HepG2 (cell line): Measurements from ENCODE around the gene ARMH1. TPM values are rescaled to one million over a fixed set of nuclear protein-coding genes. Genes with fewer than 3 reads are reported as not detected.

ENCODE experiments used
- AHR ChIP-seq: IDR thresholded peaks from 2 replicates; pipeline ENCODE4 v1.6.1; 2018; ENCODE audit warnings: missing genetic modification reagents, missing compliant biosample characterization
- ERF ChIP-seq: IDR thresholded peaks from 2 replicates; pipeline ENCODE4 v1.6.1; 2018; ENCODE audit warnings: missing biosample characterization, missing genetic modification reagents
- KDM1A ChIP-seq: IDR thresholded peaks from 2 replicates; pipeline ENCODE4 v1.6.1; 2016; ENCODE audit warnings: missing compliant biosample characterization
- KLF16 ChIP-seq, 2 experiments: sonication (generic) in 1 of 2; formaldehyde crosslinking in 1 of 2; IDR thresholded peaks; 2 replicates each; pipeline versions ENCODE4 v1.6.1 to v1.8.0; 2016 to 2023; ENCODE audit warnings: missing genetic modification reagents in 2 of 2, missing compliant biosample characterization in 1 of 2
- MAZ ChIP-seq, 2 experiments: sonication (generic) in 1 of 2; formaldehyde crosslinking in 1 of 2; IDR thresholded peaks; 2 replicates each; pipeline versions ENCODE4 v1.5.0 to v1.6.1; 2012 to 2020; ENCODE audit warnings: low read depth in 2 of 2, mild to moderate bottlenecking in 2 of 2, borderline replicate concordance in 1 of 2, improper control_type of control experiment in 1 of 2, low read length in 1 of 2, missing genetic modification reagents in 1 of 2, moderate library complexity in 1 of 2
- MYC ChIP-seq: sonication (generic); formaldehyde crosslinking; IDR thresholded peaks from 2 replicates; pipeline ENCODE4 v1.9.0; 2021; ENCODE audit warnings: missing genetic modification reagents, borderline replicate concordance
- MYNN ChIP-seq: sonication (generic); formaldehyde crosslinking; IDR thresholded peaks from 2 replicates; pipeline ENCODE4 v1.4.0; 2020; ENCODE audit warnings: mild to moderate bottlenecking, low read depth, missing genetic modification reagents
- PAX8 ChIP-seq: sonication (generic); formaldehyde crosslinking; IDR thresholded peaks from 2 replicates; pipeline ENCODE4 v1.8.0; 2022; ENCODE audit warnings: mild to moderate bottlenecking, missing genetic modification reagents, borderline replicate concordance
- RAD51 ChIP-seq: fragments of 450-650 bp; IDR thresholded peaks from 2 replicates; pipeline ENCODE4 v1.6.1; 2016; ENCODE audit warnings: borderline replicate concordance
- RFX1 ChIP-seq: fragments of 450-650 bp; IDR thresholded peaks from 2 replicates; pipeline ENCODE4 v1.6.1; 2017
- SP5 ChIP-seq: IDR thresholded peaks from 2 replicates; pipeline ENCODE4 v1.6.1; 2016; ENCODE audit warnings: low read depth, borderline replicate concordance
- ZNF20 ChIP-seq: sonication (generic); formaldehyde crosslinking; IDR thresholded peaks from 2 replicates; pipeline ENCODE4 v1.4.0; 2020; ENCODE audit warnings: mild to moderate bottlenecking, moderate library complexity, missing genetic modification reagents
- ZNF367 ChIP-seq: sonication (generic); formaldehyde crosslinking; IDR thresholded peaks from 2 replicates; pipeline ENCODE4 v1.4.0; 2020; ENCODE audit warnings: missing genetic modification reagents, borderline replicate concordance
- ZNF563 ChIP-seq: sonication (generic); formaldehyde crosslinking; IDR thresholded peaks from 2 replicates; pipeline ENCODE4 v1.8.0; 2022; ENCODE audit warnings: mild to moderate bottlenecking, moderate library complexity, missing genetic modification reagents
- ZNF709 ChIP-seq: sonication (generic); formaldehyde crosslinking; IDR thresholded peaks from 2 replicates; pipeline ENCODE4 v1.5.0; 2020; ENCODE audit warnings: mild to moderate bottlenecking, missing genetic modification reagents
- ZNF782 ChIP-seq: sonication (generic); formaldehyde crosslinking; IDR thresholded peaks from 2 replicates; pipeline ENCODE4 v1.4.0; 2020; ENCODE audit warnings: missing genetic modification reagents, mild to moderate bottlenecking, borderline replicate concordance
- ZNF788 ChIP-seq: sonication (generic); formaldehyde crosslinking; IDR thresholded peaks from 2 replicates; pipeline ENCODE4 v1.5.0; 2020; ENCODE audit warnings: mild to moderate bottlenecking, missing genetic modification reagents, borderline replicate concordance
- polyA plus RNA-seq, 8 experiments: library from polyadenylated mRNA; depleted of rRNA in 3 of 8; stranded (reverse) in 7 of 8; unstranded in 1 of 8; fragments of >200 nt; fragmentation: Illumina TruSeq in 4 of 8; extraction: Trizol in 4 of 8; gene quantifications; 2 replicates each; pipeline versions ENCODE4 v1.2.1 to v1.2.3, GENCODE V29; 2011 to 2016; ENCODE audit warnings: low read depth in 4 of 8, missing spikeins in 1 of 8, mixed read lengths in 1 of 8; ENCODE audit not compliant: insufficient read depth in 1 of 8
- total RNA-seq, 5 experiments: library from RNA; depleted of rRNA; stranded (reverse); fragments of >200 nt; fragmentation: Illumina TruSeq; extraction: Trizol; gene quantifications; 2 replicates each; pipeline ENCODE4 v1.2.3, GENCODE V29; 2016; ENCODE audit warnings: low read depth in 1 of 5
- TF ChIP-seq, protein P1 (sequence below): sonication (generic); formaldehyde crosslinking; IDR thresholded peaks from 2 replicates; pipeline ENCODE4 v1.4.0; 2020; ENCODE audit warnings: missing genetic modification reagents
- TF ChIP-seq, protein P2 (sequence below): sonication (generic); formaldehyde crosslinking; IDR thresholded peaks from 2 replicates; pipeline ENCODE4 v1.5.0; 2020; ENCODE audit warnings: mild to moderate bottlenecking, low read depth, missing genetic modification reagents, borderline replicate concordance
- TF ChIP-seq, protein P3 (sequence below): sonication (generic); formaldehyde crosslinking; IDR thresholded peaks from 2 replicates; pipeline ENCODE4 v1.8.1; 2023; ENCODE audit warnings: mild to moderate bottlenecking, moderate library complexity, missing genetic modification reagents
- TF ChIP-seq, protein P4 (sequence below): IDR thresholded peaks from 2 replicates; pipeline ENCODE4 v1.6.1; 2018; ENCODE audit warnings: missing genetic modification reagents
- TF ChIP-seq, protein P5 (sequence below): sonication (generic); formaldehyde crosslinking; IDR thresholded peaks from 2 replicates; pipeline ENCODE4 v1.5.0; 2020; ENCODE audit warnings: mild to moderate bottlenecking, missing genetic modification reagents

The ARMH1 gene
- total and polyA plus RNA-seq, 2 of the 13 experiments (the other 11 are each of a cell fraction or from before 2014, with no cell fraction given) = 0.69 TPM; not detected in 1

DNA sequence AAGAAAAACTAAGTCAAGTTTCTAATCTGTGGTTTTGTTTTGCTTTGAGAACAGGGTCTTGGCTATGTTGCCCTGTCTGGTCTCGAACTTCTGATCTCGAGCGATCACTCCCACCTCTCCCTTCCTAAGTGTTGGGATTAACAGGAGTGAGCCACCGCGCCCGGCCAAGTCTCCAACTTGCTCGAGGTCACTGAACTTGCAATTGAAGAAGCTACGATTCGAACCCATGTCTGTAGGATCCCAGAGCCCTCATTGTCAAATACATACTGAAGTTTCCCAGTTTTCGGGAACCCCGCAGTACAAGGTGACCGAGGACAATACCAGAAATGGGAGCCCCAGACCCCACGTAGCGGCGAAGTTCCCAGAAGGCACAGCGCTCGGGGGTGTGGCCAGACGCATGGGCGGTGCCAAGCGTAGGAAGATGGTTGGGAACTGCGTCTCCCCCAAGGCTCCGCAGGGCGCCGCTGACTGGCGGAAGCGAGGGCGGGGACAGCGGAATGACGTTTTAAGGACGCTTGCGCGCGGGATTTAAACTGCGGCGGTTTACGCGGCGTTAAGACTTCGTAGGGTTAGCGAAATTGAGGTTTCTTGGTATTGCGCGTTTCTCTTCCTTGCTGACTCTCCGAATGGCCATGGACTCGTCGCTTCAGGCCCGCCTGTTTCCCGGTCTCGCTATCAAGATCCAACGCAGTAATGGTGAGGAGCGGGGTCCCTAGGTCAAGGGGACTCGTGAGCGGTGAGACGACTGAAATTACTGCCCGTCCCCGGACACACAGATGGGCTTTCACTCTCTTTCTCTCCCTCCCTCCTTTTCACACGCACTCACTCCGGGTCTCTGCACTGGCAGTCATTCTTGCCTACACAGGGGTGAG is 65.0 kb downstream of the ARMH1 start, which contains the start of gene KIF2C (continued):
- TF ChIP-seq, protein P1, sequence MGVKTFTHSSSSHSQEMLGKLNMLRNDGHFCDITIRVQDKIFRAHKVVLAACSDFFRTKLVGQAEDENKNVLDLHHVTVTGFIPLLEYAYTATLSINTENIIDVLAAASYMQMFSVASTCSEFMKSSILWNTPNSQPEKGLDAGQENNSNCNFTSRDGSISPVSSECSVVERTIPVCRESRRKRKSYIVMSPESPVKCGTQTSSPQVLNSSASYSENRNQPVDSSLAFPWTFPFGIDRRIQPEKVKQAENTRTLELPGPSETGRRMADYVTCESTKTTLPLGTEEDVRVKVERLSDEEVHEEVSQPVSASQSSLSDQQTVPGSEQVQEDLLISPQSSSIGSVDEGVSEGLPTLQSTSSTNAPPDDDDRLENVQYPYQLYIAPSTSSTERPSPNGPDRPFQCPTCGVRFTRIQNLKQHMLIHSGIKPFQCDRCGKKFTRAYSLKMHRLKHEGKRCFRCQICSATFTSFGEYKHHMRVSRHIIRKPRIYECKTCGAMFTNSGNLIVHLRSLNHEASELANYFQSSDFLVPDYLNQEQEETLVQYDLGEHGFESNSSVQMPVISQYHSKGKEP (CRISPR knock-in tag) = no peak
- TF ChIP-seq ZNF563 (0 out of 2 replicates have a peak, but pooled peaks have one; percentile 54), ZNF20 (CRISPR knock-in tag) (no peak), ERF (peak; percentile 76; the same call in 1 of the 2 replicates), RFX1 (no peak), ZNF709 (CRISPR knock-in tag) (no peak), KLF16 (CRISPR knock-in tag; IDR thresholded peaks at IDR 0.05) (peak in 1 of 2 experiments; percentile 84; a peak in 2 of 4 replicates), MYC (CRISPR knock-in tag) (peak; percentile 81; the same call in 1 of the 2 replicates), AHR (CRISPR knock-in tag) (no peak), SP5 (CRISPR knock-in tag) (0 out of 2 replicates have a peak, but pooled peaks have one; percentile 12), KDM1A (CRISPR knock-in tag) (no peak), MYNN (no peak), ZNF367 (CRISPR knock-in tag) (peak; percentile 95; the same call in 1 of the 2 replicates), MAZ (IDR thresholded peaks at IDR 0.05; ENCODE audit: borderline replicate concordance, low read depth, low read length) (no peak), MAZ (CRISPR knock-in tag; IDR thresholded peaks at IDR 0.05; ENCODE audit: low read depth) (peak; percentile 34), ZNF788 (CRISPR knock-in tag) (peak; percentile 65; the same call in 1 of the 2 replicates), PAX8 (no peak), ZNF782 (no peak), RAD51 (no peak)
- TF ChIP-seq, protein P2, sequence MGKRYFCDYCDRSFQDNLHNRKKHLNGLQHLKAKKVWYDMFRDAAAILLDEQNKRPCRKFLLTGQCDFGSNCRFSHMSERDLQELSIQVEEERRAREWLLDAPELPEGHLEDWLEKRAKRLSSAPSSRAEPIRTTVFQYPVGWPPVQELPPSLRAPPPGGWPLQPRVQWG (CRISPR knock-in tag) = no peak
- TF ChIP-seq, protein P3, sequence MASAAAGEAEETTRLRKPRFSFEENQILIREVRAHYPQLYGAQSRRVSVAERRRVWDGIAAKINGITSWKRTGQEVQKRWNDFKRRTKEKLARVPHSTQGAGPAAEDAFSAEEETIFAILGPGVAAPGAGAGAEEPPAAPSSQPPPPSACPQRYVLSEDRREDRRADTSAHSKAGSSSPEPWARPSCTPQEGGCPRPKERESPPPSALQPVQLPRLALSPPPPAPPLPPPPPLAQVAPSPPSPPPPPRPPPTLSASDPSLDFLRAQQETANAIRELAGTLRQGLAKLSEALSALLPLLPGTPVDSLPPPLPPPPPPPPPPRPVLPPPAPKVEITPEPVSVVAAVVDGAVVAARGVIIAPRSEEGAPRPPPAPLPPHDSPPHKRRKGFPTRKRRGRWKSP (CRISPR knock-in tag) = peak; percentile 91
- TF ChIP-seq, protein P4, sequence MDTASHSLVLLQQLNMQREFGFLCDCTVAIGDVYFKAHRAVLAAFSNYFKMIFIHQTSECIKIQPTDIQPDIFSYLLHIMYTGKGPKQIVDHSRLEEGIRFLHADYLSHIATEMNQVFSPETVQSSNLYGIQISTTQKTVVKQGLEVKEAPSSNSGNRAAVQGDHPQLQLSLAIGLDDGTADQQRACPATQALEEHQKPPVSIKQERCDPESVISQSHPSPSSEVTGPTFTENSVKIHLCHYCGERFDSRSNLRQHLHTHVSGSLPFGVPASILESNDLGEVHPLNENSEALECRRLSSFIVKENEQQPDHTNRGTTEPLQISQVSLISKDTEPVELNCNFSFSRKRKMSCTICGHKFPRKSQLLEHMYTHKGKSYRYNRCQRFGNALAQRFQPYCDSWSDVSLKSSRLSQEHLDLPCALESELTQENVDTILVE (CRISPR knock-in tag) = no peak
- TF ChIP-seq, protein P5, sequence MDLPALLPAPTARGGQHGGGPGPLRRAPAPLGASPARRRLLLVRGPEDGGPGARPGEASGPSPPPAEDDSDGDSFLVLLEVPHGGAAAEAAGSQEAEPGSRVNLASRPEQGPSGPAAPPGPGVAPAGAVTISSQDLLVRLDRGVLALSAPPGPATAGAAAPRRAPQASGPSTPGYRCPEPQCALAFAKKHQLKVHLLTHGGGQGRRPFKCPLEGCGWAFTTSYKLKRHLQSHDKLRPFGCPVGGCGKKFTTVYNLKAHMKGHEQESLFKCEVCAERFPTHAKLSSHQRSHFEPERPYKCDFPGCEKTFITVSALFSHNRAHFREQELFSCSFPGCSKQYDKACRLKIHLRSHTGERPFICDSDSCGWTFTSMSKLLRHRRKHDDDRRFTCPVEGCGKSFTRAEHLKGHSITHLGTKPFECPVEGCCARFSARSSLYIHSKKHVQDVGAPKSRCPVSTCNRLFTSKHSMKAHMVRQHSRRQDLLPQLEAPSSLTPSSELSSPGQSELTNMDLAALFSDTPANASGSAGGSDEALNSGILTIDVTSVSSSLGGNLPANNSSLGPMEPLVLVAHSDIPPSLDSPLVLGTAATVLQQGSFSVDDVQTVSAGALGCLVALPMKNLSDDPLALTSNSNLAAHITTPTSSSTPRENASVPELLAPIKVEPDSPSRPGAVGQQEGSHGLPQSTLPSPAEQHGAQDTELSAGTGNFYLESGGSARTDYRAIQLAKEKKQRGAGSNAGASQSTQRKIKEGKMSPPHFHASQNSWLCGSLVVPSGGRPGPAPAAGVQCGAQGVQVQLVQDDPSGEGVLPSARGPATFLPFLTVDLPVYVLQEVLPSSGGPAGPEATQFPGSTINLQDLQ (CRISPR knock-in tag) = no peak
